HUES6 (cell line): ENCODE measurements around the gene ZFYVE19.

Experiments
- H3K27ac ChIP-seq: 2 replicates; pipeline ENCODE4 v1.7.0; 2013; ENCODE audit warnings: low read depth, mild to moderate bottlenecking, low read length, inconsistent platforms
- H3K27me3 ChIP-seq: 2 replicates; pipeline ENCODE4 v1.6.1; 2013; ENCODE audit warnings: low read length; ENCODE audit not compliant: control insufficient read depth, insufficient read depth
- H3K36me3 ChIP-seq: 2 replicates; pipeline ENCODE4 v1.6.1; 2013; ENCODE audit warnings: low read length; ENCODE audit not compliant: control insufficient read depth, insufficient read depth
- H3K4me1 ChIP-seq: 2 replicates; pipeline ENCODE4 v1.6.1; 2013; ENCODE audit warnings: low read length; ENCODE audit not compliant: control insufficient read depth, insufficient read depth
- H3K4me3 ChIP-seq: 2 replicates; pipeline ENCODE4 v1.5.1; 2013; ENCODE audit warnings: low read depth, low read length
- H3K9ac ChIP-seq: one replicate; pipeline ENCODE4 v1.6.1; 2013; ENCODE audit warnings: mild to moderate bottlenecking, low read length
- H3K9me3 ChIP-seq: 2 replicates; pipeline ENCODE4 v1.6.1; 2013; ENCODE audit warnings: low read depth, low read length; ENCODE audit not compliant: control insufficient read depth, insufficient read depth

The ZFYVE19 gene

GRCh38 chr15:40823572-40824343, 16.9 kb downstream of the ZFYVE19 start:
- no peak overlapping the region for H3K9ac ChIP-seq
- no peaks in the 10 kb centered on the region for H3K27me3 ChIP-seq
- no peaks in the 10 kb centered on the region for H3K4me1 ChIP-seq
- H3K9me3 ChIP-seq = no peaks in the 10 kb centered on the region
- no peaks in the 10 kb centered on the region for H3K36me3 ChIP-seq
- H3K27ac ChIP-seq = no peak overlapping the region
- no peak overlapping the region for H3K4me3 ChIP-seq

GRCh38 chr15:40825661-40826422, 19.0 kb downstream of the ZFYVE19 start:
- Histone ChIP-seq H3K4me1 (peaks cover 4% of the 10 kb centered on the region; the same call in 1 of the 2 replicates), H3K27me3 (no peaks in the 10 kb centered on the region), H3K9me3 (no peaks in the 10 kb centered on the region), H3K27ac (no peak overlapping the region), H3K9ac (no peak overlapping the region), H3K36me3 (no peaks in the 10 kb centered on the region), H3K4me3 (no peak overlapping the region)

- Histone ChIP-seq H3K27ac (no peak overlapping the region), H3K4me3 (no peak overlapping the region), H3K4me1 (peaks cover 4% of the 10 kb centered on the region; the same call in 1 of the 2 replicates), H3K9me3 (no peaks in the 10 kb centered on the region), H3K36me3 (no peaks in the 10 kb centered on the region), H3K27me3 (no peaks in the 10 kb centered on the region), H3K9ac (no peak overlapping the region)
These were observed 19.7 kb downstream of the ZFYVE19 start for GRCh38 chr15:40826423-40827075.

- Histone ChIP-seq H3K27me3 (no peaks in the 10 kb centered on the region), H3K9ac (no peak within 1 kb of the TSS), H3K36me3 (no peaks in the 10 kb centered on the region), H3K4me3 (no peak within 1 kb of the TSS), H3K27ac (no peak within 1 kb of the TSS), H3K4me1 (peaks cover 7% of the 10 kb centered on the region; the same call in 1 of the 2 replicates), H3K9me3 (no peaks in the 10 kb centered on the region)
These were observed 21.7 kb downstream of the ZFYVE19 start, which contains the start of gene PPP1R14D for GRCh38 chr15:40828447-40829036. TSS of gene PPP1R14D (minus strand) at chr15:40828708. CDS start at chr15:40828641, 67 bp downstream.

GRCh38 chr15:40829115-40829514, 22.2 kb downstream of the ZFYVE19 start:
- Histone ChIP-seq H3K27ac (no peak overlapping the region), H3K36me3 (no peaks in the 10 kb centered on the region), H3K4me1 (peaks cover 7% of the 10 kb centered on the region; the same call in 1 of the 2 replicates), H3K27me3 (no peaks in the 10 kb centered on the region), H3K9ac (no peak overlapping the region), H3K4me3 (no peak overlapping the region), H3K9me3 (no peaks in the 10 kb centered on the region)

- Histone ChIP-seq H3K4me3 (no peak overlapping the region), H3K27ac (no peak overlapping the region), H3K9me3 (no peaks in the 10 kb centered on the region), H3K27me3 (no peaks in the 10 kb centered on the region), H3K36me3 (no peaks in the 10 kb centered on the region), H3K4me1 (peaks cover 7% of the 10 kb centered on the region; the same call in 1 of the 2 replicates), H3K9ac (no peak overlapping the region)
These were observed 24.0 kb downstream of the ZFYVE19 start for GRCh38 chr15:40830884-40831283.

- no peak overlapping the region for H3K4me3 ChIP-seq
- no peaks in the 10 kb centered on the region for H3K9me3 ChIP-seq
- no peaks in the 10 kb centered on the region for H3K27me3 ChIP-seq
- H3K27ac ChIP-seq = no peak overlapping the region
- H3K9ac ChIP-seq = no peak overlapping the region
- H3K36me3 ChIP-seq = no peaks in the 10 kb centered on the region
- H3K4me1 ChIP-seq = peaks cover 7% of the 10 kb centered on the region; the same call in 1 of the 2 replicates
These were observed 25.0 kb downstream of the ZFYVE19 start for GRCh38 chr15:40831861-40832260.

GRCh38 chr15:40832903-40833302, 26.0 kb downstream of the ZFYVE19 start:
- Histone ChIP-seq H3K36me3 (no peaks in the 10 kb centered on the region), H3K9me3 (no peaks in the 10 kb centered on the region), H3K27me3 (no peaks in the 10 kb centered on the region), H3K4me3 (no peak overlapping the region), H3K4me1 (peaks cover 7% of the 10 kb centered on the region; the same call in 1 of the 2 replicates), H3K27ac (no peak overlapping the region), H3K9ac (no peak overlapping the region)

GRCh38 chr15:40836020-40836419, 29.1 kb downstream of the ZFYVE19 start:
- Histone ChIP-seq H3K4me3 (no peak overlapping the region), H3K9ac (no peak overlapping the region), H3K27ac (no peak overlapping the region), H3K9me3 (no peaks in the 10 kb centered on the region), H3K27me3 (no peaks in the 10 kb centered on the region), H3K36me3 (no peaks in the 10 kb centered on the region), H3K4me1 (peaks cover 3% of the 10 kb centered on the region; the same call in 1 of the 2 replicates)

- H3K9ac ChIP-seq = no peak overlapping the region
- no peak overlapping the region for H3K27ac ChIP-seq
- peaks cover 7% of the 10 kb centered on the region for H3K4me1 ChIP-seq
- peaks cover 14% of the 10 kb centered on the region; the same call in 1 of the 2 replicates for H3K27me3 ChIP-seq
- H3K4me3 ChIP-seq = no peak overlapping the region
- H3K9me3 ChIP-seq = no peaks in the 10 kb centered on the region
- H3K36me3 ChIP-seq = no peaks in the 10 kb centered on the region
These were observed 31.9 kb downstream of the ZFYVE19 start for GRCh38 chr15:40838756-40839155.
